ENCODE measurements around the gene FRMD6.
"Not testable (repeated sequence)": the region's sequence is repeated elsewhere in the genome, so short reads cannot be mapped to it uniquely, and the experiment has no call there.

The FRMD6 gene

GRCh38 chr14:51628238-51628637 lies 23.5 kb upstream of the FRMD6 start:
- in situ Hi-C loops (cut with HindIII; ENCODE audit: low sequenced_read_pairs): no loop called here

GRCh38 chr14:51630987-51631386 lies 20.7 kb upstream of the FRMD6 start:
- in situ Hi-C loops (cut with HindIII; ENCODE audit: low sequenced_read_pairs): no loop called here

- in situ Hi-C loops (cut with HindIII; ENCODE audit: low sequenced_read_pairs): not testable (repeated sequence)
Observed at GRCh38 chr14:51633298-51633697, 18.4 kb upstream of the FRMD6 start.

- in situ Hi-C loops (cut with HindIII; ENCODE audit: low sequenced_read_pairs): no loop called here
Observed at GRCh38 chr14:51636109-51636508, 15.6 kb upstream of the FRMD6 start.

GRCh38 chr14:51638071-51638944 lies 13.4 kb upstream of the FRMD6 start:
- in situ Hi-C loops (cut with HindIII; ENCODE audit: low sequenced_read_pairs): no loop called here

- in situ Hi-C loops (cut with HindIII; ENCODE audit: low sequenced_read_pairs): loop anchor here (10.0 kb wide), 1 partner anchor 105 kb away; no protein-coding TSS in a partner anchor
Observed at GRCh38 chr14:51639668-51640316, 11.9 kb upstream of the FRMD6 start.

- in situ Hi-C loops (cut with HindIII; ENCODE audit: low sequenced_read_pairs): loop anchor here (10.0 kb wide), 1 partner anchor 108 kb away; no protein-coding TSS in a partner anchor
Observed at GRCh38 chr14:51643140-51643539, 8.6 kb upstream of the FRMD6 start.

GRCh38 chr14:51644217-51644933 lies 7.3 kb upstream of the FRMD6 start:
- in situ Hi-C loops (cut with HindIII; ENCODE audit: low sequenced_read_pairs): loop anchor here (10.0 kb wide), 1 partner anchor 110 kb away; no protein-coding TSS in a partner anchor

- in situ Hi-C loops (cut with HindIII; ENCODE audit: low sequenced_read_pairs): loop anchor here (10.0 kb wide), 1 partner anchor 113 kb away; no protein-coding TSS in a partner anchor
Observed at GRCh38 chr14:51648296-51648695, 3.4 kb upstream of the FRMD6 start.

GRCh38 chr14:51650716-51651387 lies 858 bp upstream of the FRMD6 start:
- in situ Hi-C loops (cut with HindIII; ENCODE audit: low sequenced_read_pairs): no loop called here

GRCh38 chr14:51652168-51653078 lies 713 bp downstream of the FRMD6 start:
- in situ Hi-C loops (cut with HindIII; ENCODE audit: low sequenced_read_pairs): no loop called here

- in situ Hi-C loops (cut with HindIII; ENCODE audit: low sequenced_read_pairs): no loop called here
Observed at GRCh38 chr14:51653079-51653774, 1.5 kb downstream of the FRMD6 start.

GRCh38 chr14:51653775-51654532 lies 2.2 kb downstream of the FRMD6 start:
- in situ Hi-C loops (cut with HindIII; ENCODE audit: low sequenced_read_pairs): no loop called here

- in situ Hi-C loops (cut with HindIII; ENCODE audit: low sequenced_read_pairs): no loop called here
Observed at GRCh38 chr14:51654533-51654845, 2.8 kb downstream of the FRMD6 start.

GRCh38 chr14:51657762-51658161 lies 6.1 kb downstream of the FRMD6 start:
- in situ Hi-C loops (cut with HindIII; ENCODE audit: low sequenced_read_pairs): no loop called here

GRCh38 chr14:51658441-51659173 lies 6.9 kb downstream of the FRMD6 start:
- in situ Hi-C loops (cut with HindIII; ENCODE audit: low sequenced_read_pairs): no loop called here

GRCh38 chr14:51660741-51661140 lies 9.0 kb downstream of the FRMD6 start:
- in situ Hi-C loops (cut with HindIII; ENCODE audit: low sequenced_read_pairs): no loop called here

- in situ Hi-C loops (cut with HindIII; ENCODE audit: low sequenced_read_pairs): no loop called here
Observed at GRCh38 chr14:51661504-51661903, 9.8 kb downstream of the FRMD6 start.
